GM10248 (cell line): Measurements from ENCODE around the gene ZCCHC24.

ENCODE experiments used
- CTCF ChIA-PET: fragments of 300-600 bp; sonication (Branson Sonifier 250); formaldehyde crosslinking; extraction: SDS; loops from one replicate; lab custom pipeline; 2021; ENCODE audit warnings: antibody characterized with exemption; lab: Yijun Ruan, JAX
- POLR2A ChIA-PET: fragments of 350-650 bp; sonication (Branson Sonifier 250); formaldehyde crosslinking; extraction: SDS; loops from one replicate; lab custom pipeline; 2020; ENCODE audit warnings: antibody characterized with exemption; lab: Yijun Ruan, JAX
- DNase-seq: peaks from one replicate; pipeline ENCODE4 v3.0.0; 2012; ENCODE audit errors: extremely low spot score
- CTCF ChIP-seq: IDR thresholded peaks from 2 replicates; pipeline ENCODE4 v1.5.1; 2012; ENCODE audit warnings: mild to moderate bottlenecking, low read depth; ENCODE audit errors: extremely low read depth, missing control alignments, control extremely low read depth

The ZCCHC24 gene

DNA sequence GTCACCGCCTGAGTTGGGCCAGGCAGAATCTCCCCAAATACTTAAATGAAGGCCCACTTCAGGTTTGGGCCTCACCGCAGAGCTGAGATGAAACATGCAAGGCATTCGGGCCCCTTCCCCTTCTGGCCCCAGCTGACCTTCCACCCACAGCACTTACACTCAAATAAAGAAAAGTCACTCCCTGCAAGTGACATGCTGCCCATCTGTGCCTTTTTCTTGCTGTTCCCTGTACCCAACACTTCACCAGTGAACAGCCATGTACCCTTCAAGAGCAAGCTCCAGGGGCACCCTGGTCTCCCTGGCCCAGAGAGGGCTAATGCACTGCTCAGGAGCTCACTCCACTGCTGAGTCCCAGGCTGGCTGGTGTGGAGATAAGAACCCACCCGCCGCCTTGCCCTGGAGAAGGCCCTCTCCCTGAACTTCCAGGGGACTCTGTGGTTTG, 40.7 kb downstream of the ZCCHC24 start:
- no peak for DNase-seq
- TF ChIP-seq CTCF: no peak
- ChIA-PET CTCF (interaction anchor here (0.6 kb wide), 1 partner anchor 17 kb away, joined by 3 read pairs; no protein-coding TSS in a partner anchor), POLR2A (interaction anchor here (0.6 kb wide), 1 partner anchor 15 kb away, joined by 3 read pairs; no protein-coding TSS in a partner anchor)

GRCh38 chr10:79404231-79404609, 41.2 kb downstream of the ZCCHC24 start:
- no peak for DNase-seq
- ChIA-PET CTCF (no interaction called here), POLR2A (interaction anchor here (0.6 kb wide), 1 partner anchor 51 kb away, joined by 3 read pairs; no protein-coding TSS in a partner anchor)
- no peak for TF ChIP-seq CTCF

DNA sequence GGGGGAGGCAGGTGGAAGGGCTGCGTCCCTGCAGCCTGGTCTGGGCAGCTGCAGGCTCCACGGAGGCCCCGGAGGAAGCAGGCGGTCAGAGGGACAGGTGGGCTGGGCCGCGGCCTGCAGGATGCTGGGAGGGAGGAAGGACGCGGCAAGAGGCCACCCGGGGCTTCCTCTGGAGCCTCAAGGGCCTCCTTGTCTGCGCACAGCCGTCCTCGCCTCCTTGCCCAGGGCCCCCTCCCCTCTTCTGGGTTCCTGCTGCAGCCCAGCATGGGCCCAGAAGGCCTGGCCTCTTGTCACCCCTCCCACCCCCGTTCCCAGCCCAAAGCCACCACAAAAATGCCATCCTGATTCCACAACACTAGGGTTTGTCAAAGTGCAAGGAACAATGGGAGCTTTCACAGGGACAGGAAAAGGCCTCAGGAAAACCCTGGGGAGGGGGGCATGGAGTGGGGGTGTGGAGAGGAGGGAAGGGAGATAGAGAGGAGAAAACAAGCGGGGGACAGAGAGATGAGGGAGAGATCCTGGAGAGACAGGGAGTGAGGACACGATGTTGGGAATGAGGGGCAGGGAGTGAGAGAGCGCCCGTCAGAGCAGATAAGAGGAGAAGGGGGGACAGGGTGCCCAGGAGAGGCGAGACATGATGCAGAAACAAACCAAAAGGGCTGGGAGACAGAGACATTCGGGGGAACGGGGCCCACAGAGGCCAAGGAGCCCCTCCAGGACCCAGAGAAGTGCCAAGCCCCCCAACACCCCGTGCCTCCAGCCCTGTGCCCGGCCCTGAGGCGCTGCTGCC, 41.8 kb downstream of the ZCCHC24 start:
- ChIA-PET POLR2A (interaction anchor here (0.6 kb wide), 1 partner anchor 52 kb away, joined by 3 read pairs; no protein-coding TSS in a partner anchor), CTCF (interaction anchor here (0.7 kb wide), 1 partner anchor 29 kb away, joined by 3 read pairs; no protein-coding TSS in a partner anchor)
- no peak for DNase-seq
- TF ChIP-seq CTCF: no peak

DNA sequence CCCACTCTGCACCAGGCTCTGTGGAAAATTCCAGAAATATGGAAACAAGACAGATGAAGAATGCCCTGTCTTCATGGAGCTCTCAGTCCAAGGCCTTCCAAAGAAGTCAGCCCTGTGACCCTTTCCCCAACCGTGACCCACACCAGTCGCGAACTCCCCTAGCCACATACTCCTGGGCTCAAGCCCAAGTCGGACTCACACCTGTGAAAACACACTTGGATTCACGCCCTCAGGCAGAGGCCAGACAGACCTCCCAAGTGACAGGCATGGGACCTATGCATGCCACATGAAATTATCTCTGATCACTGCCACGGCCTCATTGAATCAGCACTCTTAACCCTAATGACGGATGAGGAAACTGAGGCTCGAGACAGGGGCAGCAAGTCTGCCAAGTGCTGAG, 42.5 kb downstream of the ZCCHC24 start:
- no peak for DNase-seq
- CTCF ChIA-PET: interaction anchor here (0.7 kb wide), 1 partner anchor 28 kb away, joined by 3 read pairs; no protein-coding TSS in a partner anchor
- no peak for TF ChIP-seq CTCF
- POLR2A ChIA-PET: no interaction called here

- no peak for TF ChIP-seq CTCF
- ChIA-PET CTCF (interaction anchor here (3.9 kb wide), 1 partner anchor 13 kb away, joined by 25 read pairs; no protein-coding TSS in a partner anchor), POLR2A (no interaction called here)
- no peak for DNase-seq
Observed at GRCh38 chr10:79402625-79402946, 42.8 kb downstream of the ZCCHC24 start.

- CTCF ChIA-PET: interaction anchor here (0.9 to 3.9 kb wide), 17 partner anchors 8 to 88 kb away, joined by 3 to 25 read pairs (median 4); no protein-coding TSS in a partner anchor
- TF ChIP-seq CTCF: no peak
- POLR2A ChIA-PET: no interaction called here
- no peak for DNase-seq
Observed at GRCh38 chr10:79401015-79401921, 44.2 kb downstream of the ZCCHC24 start.
